GM23338 (cell line): ENCODE measurements around the gene MGAT3. TPM values are rescaled to one million over a fixed set of nuclear protein-coding genes. Genes with fewer than 3 reads are reported as not detected.

Experiments used
- ATAC-seq: fragments of 200-7000 bp; cut with Tn5 transposase; 3 replicates; pipeline ENCODE4 v1.9.1; 2020
- DNase-seq: peaks from one replicate; pipeline ENCODE4 v3.0.0-alpha.2; 2015; ENCODE audit warnings: low spot score
- H2AFZ ChIP-seq: fragments of 200-600 bp; sonication (generic); 2 replicates; pipeline ENCODE4 v1.8.0; 2016; ENCODE audit warnings: antibody characterized with exemption, mild to moderate bottlenecking, moderate library complexity
- H3F3A ChIP-seq: fragments of 200-600 bp; sonication (generic); replicated peaks from 2 replicates; pipeline ENCODE4 v1.8.0; 2017; ENCODE audit warnings: antibody characterized with exemption, mixed run types, low read depth
- H3K27ac ChIP-seq: fragments of 200-600 bp; sonication (generic); 2 replicates; pipeline ENCODE4 v1.6.1; 2016; ENCODE audit warnings: low read depth
- H3K27me3 ChIP-seq: fragments of 200-600 bp; sonication (generic); 2 replicates; pipeline ENCODE4 v1.8.0; 2016; ENCODE audit warnings: mild to moderate bottlenecking, mixed run types, moderate library complexity; ENCODE audit not compliant: insufficient read depth
- H3K36me3 ChIP-seq: fragments of 200-600 bp; sonication (generic); 2 replicates; pipeline ENCODE4 v1.8.0; 2016; ENCODE audit warnings: mild to moderate bottlenecking; ENCODE audit not compliant: insufficient read depth
- H3K4me1 ChIP-seq: fragments of 200-600 bp; sonication (generic); 2 replicates; pipeline ENCODE4 v1.8.0; 2016; ENCODE audit warnings: mild to moderate bottlenecking, moderate library complexity; ENCODE audit not compliant: insufficient read depth
- H3K4me2 ChIP-seq: fragments of 200-600 bp; sonication (generic); 2 replicates; pipeline ENCODE4 v1.7.1; 2017; ENCODE audit warnings: mixed run types
- H3K4me3 ChIP-seq: fragments of 200-600 bp; sonication (generic); 2 replicates; pipeline ENCODE4 v1.6.1; 2016; ENCODE audit warnings: mixed run types
- H3K79me2 ChIP-seq: fragments of 200-600 bp; sonication (generic); replicated peaks from 2 replicates; pipeline ENCODE4 v1.8.0; 2017; ENCODE audit warnings: mild to moderate bottlenecking; ENCODE audit not compliant: insufficient read depth
- H3K9me2 ChIP-seq: fragments of 200-600 bp; sonication (generic); 2 replicates; pipeline ENCODE4 v1.8.0; 2017; ENCODE audit not compliant: insufficient read depth
- H4K20me1 ChIP-seq: fragments of 200-600 bp; sonication (generic); replicated peaks from 2 replicates; pipeline ENCODE4 v1.8.0; 2017; ENCODE audit warnings: mild to moderate bottlenecking; ENCODE audit not compliant: insufficient read depth
- H3K27ac Mint-ChIP-seq: 2 replicates; pipeline ENCODE4 v1.8.0; 2020; ENCODE audit warnings: inconsistent platforms, mild to moderate bottlenecking, moderate library complexity, mixed read lengths
- H3K27me3 Mint-ChIP-seq: 3 replicates; pipeline ENCODE4 v1.8.0; 2022; ENCODE audit warnings: low read depth, mild to moderate bottlenecking, moderate library complexity, mixed read lengths, inconsistent platforms; ENCODE audit not compliant: insufficient read depth, poor library complexity
- H3K36me3 Mint-ChIP-seq: 3 replicates; pipeline ENCODE4 v1.8.0; 2021; ENCODE audit warnings: low read depth, mild to moderate bottlenecking, inconsistent platforms, moderate library complexity, mixed read lengths
- H3K4me1 Mint-ChIP-seq: 3 replicates; pipeline ENCODE4 v1.8.0; 2020; ENCODE audit warnings: mild to moderate bottlenecking, inconsistent platforms, mixed read lengths
- H3K4me3 Mint-ChIP-seq: 3 replicates; pipeline ENCODE4 v1.8.0; 2021; ENCODE audit warnings: moderate library complexity, mild to moderate bottlenecking, inconsistent platforms, mixed read lengths
- H3K9me3 Mint-ChIP-seq: 3 replicates; pipeline ENCODE4 v1.8.0; 2020; ENCODE audit warnings: moderate library complexity, mild to moderate bottlenecking, inconsistent platforms, mixed read lengths
- CREB1 ChIP-seq: fragments of 250-450 bp; sonication (Bioruptor Pico); IDR thresholded peaks from 2 replicates; pipeline ENCODE4 v1.5.0; 2020; ENCODE audit warnings: low read depth, mild to moderate bottlenecking, moderate library complexity
- EZH2 ChIP-seq: fragments of 200-600 bp; sonication (generic); IDR thresholded peaks from one replicate; pipeline ENCODE4 v1.8.0; 2017; ENCODE audit warnings: antibody characterized with exemption, mild to moderate bottlenecking, low read depth; ENCODE audit not compliant: unreplicated experiment
- EZH2phosphoT487 ChIP-seq: fragments of 200-600 bp; sonication (generic); IDR thresholded peaks from one replicate; pipeline ENCODE4 v1.8.1; 2018; ENCODE audit warnings: antibody characterized with exemption; ENCODE audit not compliant: unreplicated experiment
- JUNB ChIP-seq: IDR thresholded peaks from one replicate; pipeline ENCODE4 v1.6.1; 2016; ENCODE audit warnings: antibody characterized with exemption; ENCODE audit not compliant: unreplicated experiment
- NANOG ChIP-seq: IDR thresholded peaks from 2 replicates; pipeline ENCODE4 v1.6.1; 2016; ENCODE audit warnings: antibody characterized with exemption, borderline replicate concordance
- POLR2AphosphoS5 ChIP-seq: IDR thresholded peaks from 2 replicates; pipeline ENCODE4 v1.6.1; 2016; ENCODE audit warnings: antibody characterized with exemption, low read depth
- STAT1 ChIP-seq: IDR thresholded peaks from one replicate; pipeline ENCODE4 v1.6.1; 2016; ENCODE audit warnings: antibody characterized with exemption; ENCODE audit not compliant: unreplicated experiment
- ZNF114 ChIP-seq: fragments of 250-450 bp; sonication (Bioruptor Pico); IDR thresholded peaks from 2 replicates; pipeline ENCODE4 v1.5.0; 2020; ENCODE audit warnings: mild to moderate bottlenecking, moderate library complexity
- ZNF331 ChIP-seq: fragments of 250-450 bp; sonication (Bioruptor Pico); IDR thresholded peaks from 2 replicates; pipeline ENCODE4 v1.5.0; 2020; ENCODE audit warnings: low read depth, mild to moderate bottlenecking, moderate library complexity
- polyA plus RNA-seq: library from polyadenylated mRNA; unstranded; fragments of >200 nt; fragmentation: Nextera tagmentation; extraction: Ambion mirVana; gene quantifications from 2 replicates; pipeline ENCODE4 v1.2.1, GENCODE V29; 2016
- total RNA-seq: library from RNA; depleted of rRNA; stranded (reverse); fragments of >200 nt; shearing (Covaris generic); gene quantifications from 2 replicates; pipeline ENCODE4 v1.2.3, GENCODE V29; 2014
- TF ChIP-seq, protein P1 (sequence below): fragments of 250-450 bp; sonication (Bioruptor Pico); IDR thresholded peaks from 2 replicates; pipeline ENCODE4 v1.5.0; 2020; ENCODE audit warnings: mild to moderate bottlenecking, moderate library complexity
- TF ChIP-seq, protein P2 (sequence below): IDR thresholded peaks from one replicate; pipeline ENCODE4 v1.6.1; 2018; ENCODE audit warnings: antibody characterized with exemption; ENCODE audit not compliant: unreplicated experiment
- TF ChIP-seq, protein P3 (sequence below), 2 experiments: fragments of 200-600 bp in 1 of 2; sonication (generic) in 1 of 2; conservative IDR thresholded peaks; 2 replicates each; pipeline versions ENCODE4 v1.5.1 to v1.6.1; 2016 to 2017; ENCODE audit warnings: antibody characterized with exemption in 2 of 2, low read depth in 2 of 2, mild to moderate bottlenecking in 2 of 2, moderate library complexity in 1 of 2
- TF ChIP-seq, protein P4 (sequence below): IDR thresholded peaks from 2 replicates; pipeline ENCODE4 v1.6.1; 2016; ENCODE audit warnings: antibody characterized with exemption

Gene MGAT3
- total and polyA plus RNA-seq, 2 experiments from 2014 or later, result 1.7 to 10.2 TPM

DNA sequence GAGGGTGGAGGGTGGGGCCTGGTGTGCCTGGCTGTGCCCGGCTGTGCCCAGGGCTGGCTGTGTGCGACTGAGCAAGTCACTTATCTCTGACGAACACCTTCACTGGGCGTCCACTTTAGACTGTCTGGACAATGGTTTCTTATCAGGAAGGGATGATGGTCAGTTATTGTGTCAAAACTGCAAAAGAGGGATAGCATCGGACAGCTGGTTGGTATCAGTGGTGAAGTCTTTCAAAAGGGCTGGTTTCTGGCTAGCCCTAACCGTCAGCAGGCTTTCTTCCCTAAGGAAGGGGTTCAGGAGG, 4.1 kb upstream of the MGAT3 start:
- ATAC-seq (no peak), DNase-seq (no peak)
- no peak overlapping the region for H3K4me2 ChIP-seq
- no peak overlapping the region for H3K27ac ChIP-seq
- Mint-ChIP-seq H3K9me3 (no peaks in the 10 kb centered on the region; the same call in 2 of the 3 replicates), H3K4me3 (no peak overlapping the region), H3K27me3 (peaks cover 38% of the 10 kb centered on the region), H3K4me1 (peaks cover 34% of the 10 kb centered on the region), H3K36me3 (peaks cover 3% of the 10 kb centered on the region; the same call in 1 of the 3 replicates), H3K27ac (no peak overlapping the region)
- H3K79me2 ChIP-seq, result no peaks in the 10 kb centered on the region
- H2AFZ ChIP-seq, result no peak overlapping the region
- no peaks in the 10 kb centered on the region for H3K36me3 ChIP-seq
- peaks cover 17% of the 10 kb centered on the region for H3K27me3 ChIP-seq
- H3K4me3 ChIP-seq, result no peak overlapping the region
- no peaks in the 10 kb centered on the region for H4K20me1 ChIP-seq
- peaks cover 15% of the 10 kb centered on the region for H3K4me1 ChIP-seq
- TF ChIP-seq, protein P1, sequence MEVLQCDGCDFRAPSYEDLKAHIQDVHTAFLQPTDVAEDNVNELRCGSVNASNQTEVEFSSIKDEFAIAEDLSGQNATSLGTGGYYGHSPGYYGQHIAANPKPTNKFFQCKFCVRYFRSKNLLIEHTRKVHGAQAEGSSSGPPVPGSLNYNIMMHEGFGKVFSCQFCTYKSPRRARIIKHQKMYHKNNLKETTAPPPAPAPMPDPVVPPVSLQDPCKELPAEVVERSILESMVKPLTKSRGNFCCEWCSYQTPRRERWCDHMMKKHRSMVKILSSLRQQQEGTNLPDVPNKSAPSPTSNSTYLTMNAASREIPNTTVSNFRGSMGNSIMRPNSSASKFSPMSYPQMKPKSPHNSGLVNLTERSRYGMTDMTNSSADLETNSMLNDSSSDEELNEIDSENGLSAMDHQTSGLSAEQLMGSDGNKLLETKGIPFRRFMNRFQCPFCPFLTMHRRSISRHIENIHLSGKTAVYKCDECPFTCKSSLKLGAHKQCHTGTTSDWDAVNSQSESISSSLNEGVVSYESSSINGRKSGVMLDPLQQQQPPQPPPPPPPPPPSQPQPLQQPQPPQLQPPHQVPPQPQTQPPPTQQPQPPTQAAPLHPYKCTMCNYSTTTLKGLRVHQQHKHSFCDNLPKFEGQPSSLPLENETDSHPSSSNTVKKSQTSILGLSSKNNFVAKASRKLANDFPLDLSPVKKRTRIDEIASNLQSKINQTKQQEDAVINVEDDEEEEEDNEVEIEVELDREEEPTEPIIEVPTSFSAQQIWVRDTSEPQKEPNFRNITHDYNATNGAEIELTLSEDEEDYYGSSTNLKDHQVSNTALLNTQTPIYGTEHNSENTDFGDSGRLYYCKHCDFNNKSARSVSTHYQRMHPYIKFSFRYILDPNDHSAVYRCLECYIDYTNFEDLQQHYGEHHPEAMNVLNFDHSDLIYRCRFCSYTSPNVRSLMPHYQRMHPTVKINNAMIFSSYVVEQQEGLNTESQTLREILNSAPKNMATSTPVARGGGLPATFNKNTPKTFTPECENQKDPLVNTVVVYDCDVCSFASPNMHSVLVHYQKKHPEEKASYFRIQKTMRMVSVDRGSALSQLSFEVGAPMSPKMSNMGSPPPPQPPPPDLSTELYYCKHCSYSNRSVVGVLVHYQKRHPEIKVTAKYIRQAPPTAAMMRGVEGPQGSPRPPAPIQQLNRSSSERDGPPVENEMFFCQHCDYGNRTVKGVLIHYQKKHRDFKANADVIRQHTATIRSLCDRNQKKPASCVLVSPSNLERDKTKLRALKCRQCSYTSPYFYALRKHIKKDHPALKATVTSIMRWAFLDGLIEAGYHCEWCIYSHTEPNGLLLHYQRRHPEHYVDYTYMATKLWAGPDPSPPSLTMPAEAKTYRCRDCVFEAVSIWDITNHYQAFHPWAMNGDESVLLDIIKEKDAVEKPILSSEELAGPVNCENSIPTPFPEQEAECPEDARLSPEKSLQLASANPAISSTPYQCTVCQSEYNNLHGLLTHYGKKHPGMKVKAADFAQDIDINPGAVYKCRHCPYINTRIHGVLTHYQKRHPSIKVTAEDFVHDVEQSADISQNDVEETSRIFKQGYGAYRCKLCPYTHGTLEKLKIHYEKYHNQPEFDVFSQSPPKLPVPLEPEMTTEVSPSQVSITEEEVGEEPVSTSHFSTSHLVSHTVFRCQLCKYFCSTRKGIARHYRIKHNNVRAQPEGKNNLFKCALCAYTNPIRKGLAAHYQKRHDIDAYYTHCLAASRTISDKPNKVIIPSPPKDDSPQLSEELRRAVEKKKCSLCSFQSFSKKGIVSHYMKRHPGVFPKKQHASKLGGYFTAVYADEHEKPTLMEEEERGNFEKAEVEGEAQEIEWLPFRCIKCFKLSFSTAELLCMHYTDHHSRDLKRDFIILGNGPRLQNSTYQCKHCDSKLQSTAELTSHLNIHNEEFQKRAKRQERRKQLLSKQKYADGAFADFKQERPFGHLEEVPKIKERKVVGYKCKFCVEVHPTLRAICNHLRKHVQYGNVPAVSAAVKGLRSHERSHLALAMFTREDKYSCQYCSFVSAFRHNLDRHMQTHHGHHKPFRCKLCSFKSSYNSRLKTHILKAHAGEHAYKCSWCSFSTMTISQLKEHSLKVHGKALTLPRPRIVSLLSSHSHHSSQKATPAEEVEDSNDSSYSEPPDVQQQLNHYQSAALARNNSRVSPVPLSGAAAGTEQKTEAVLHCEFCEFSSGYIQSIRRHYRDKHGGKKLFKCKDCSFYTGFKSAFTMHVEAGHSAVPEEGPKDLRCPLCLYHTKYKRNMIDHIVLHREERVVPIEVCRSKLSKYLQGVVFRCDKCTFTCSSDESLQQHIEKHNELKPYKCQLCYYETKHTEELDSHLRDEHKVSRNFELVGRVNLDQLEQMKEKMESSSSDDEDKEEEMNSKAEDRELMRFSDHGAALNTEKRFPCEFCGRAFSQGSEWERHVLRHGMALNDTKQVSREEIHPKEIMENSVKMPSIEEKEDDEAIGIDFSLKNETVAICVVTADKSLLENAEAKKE (CRISPR knock-in tag), result no peak
- TF ChIP-seq CREB1 (no peak), POLR2AphosphoS5 (no peak), EZH2phosphoT487 (no peak), NANOG (no peak), STAT1 (no peak), ZNF114 (CRISPR knock-in tag) (no peak), EZH2 (no peak), JUNB (no peak), ZNF331 (CRISPR knock-in tag) (no peak)
- TF ChIP-seq, protein P2, sequence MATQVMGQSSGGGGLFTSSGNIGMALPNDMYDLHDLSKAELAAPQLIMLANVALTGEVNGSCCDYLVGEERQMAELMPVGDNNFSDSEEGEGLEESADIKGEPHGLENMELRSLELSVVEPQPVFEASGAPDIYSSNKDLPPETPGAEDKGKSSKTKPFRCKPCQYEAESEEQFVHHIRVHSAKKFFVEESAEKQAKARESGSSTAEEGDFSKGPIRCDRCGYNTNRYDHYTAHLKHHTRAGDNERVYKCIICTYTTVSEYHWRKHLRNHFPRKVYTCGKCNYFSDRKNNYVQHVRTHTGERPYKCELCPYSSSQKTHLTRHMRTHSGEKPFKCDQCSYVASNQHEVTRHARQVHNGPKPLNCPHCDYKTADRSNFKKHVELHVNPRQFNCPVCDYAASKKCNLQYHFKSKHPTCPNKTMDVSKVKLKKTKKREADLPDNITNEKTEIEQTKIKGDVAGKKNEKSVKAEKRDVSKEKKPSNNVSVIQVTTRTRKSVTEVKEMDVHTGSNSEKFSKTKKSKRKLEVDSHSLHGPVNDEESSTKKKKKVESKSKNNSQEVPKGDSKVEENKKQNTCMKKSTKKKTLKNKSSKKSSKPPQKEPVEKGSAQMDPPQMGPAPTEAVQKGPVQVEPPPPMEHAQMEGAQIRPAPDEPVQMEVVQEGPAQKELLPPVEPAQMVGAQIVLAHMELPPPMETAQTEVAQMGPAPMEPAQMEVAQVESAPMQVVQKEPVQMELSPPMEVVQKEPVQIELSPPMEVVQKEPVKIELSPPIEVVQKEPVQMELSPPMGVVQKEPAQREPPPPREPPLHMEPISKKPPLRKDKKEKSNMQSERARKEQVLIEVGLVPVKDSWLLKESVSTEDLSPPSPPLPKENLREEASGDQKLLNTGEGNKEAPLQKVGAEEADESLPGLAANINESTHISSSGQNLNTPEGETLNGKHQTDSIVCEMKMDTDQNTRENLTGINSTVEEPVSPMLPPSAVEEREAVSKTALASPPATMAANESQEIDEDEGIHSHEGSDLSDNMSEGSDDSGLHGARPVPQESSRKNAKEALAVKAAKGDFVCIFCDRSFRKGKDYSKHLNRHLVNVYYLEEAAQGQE, result no peak
- TF ChIP-seq, protein P3, sequence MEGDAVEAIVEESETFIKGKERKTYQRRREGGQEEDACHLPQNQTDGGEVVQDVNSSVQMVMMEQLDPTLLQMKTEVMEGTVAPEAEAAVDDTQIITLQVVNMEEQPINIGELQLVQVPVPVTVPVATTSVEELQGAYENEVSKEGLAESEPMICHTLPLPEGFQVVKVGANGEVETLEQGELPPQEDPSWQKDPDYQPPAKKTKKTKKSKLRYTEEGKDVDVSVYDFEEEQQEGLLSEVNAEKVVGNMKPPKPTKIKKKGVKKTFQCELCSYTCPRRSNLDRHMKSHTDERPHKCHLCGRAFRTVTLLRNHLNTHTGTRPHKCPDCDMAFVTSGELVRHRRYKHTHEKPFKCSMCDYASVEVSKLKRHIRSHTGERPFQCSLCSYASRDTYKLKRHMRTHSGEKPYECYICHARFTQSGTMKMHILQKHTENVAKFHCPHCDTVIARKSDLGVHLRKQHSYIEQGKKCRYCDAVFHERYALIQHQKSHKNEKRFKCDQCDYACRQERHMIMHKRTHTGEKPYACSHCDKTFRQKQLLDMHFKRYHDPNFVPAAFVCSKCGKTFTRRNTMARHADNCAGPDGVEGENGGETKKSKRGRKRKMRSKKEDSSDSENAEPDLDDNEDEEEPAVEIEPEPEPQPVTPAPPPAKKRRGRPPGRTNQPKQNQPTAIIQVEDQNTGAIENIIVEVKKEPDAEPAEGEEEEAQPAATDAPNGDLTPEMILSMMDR (conservative IDR thresholded peaks at IDR 0.05; ENCODE audit: low read depth in 2 of 2), result no peak
- TF ChIP-seq, protein P4, sequence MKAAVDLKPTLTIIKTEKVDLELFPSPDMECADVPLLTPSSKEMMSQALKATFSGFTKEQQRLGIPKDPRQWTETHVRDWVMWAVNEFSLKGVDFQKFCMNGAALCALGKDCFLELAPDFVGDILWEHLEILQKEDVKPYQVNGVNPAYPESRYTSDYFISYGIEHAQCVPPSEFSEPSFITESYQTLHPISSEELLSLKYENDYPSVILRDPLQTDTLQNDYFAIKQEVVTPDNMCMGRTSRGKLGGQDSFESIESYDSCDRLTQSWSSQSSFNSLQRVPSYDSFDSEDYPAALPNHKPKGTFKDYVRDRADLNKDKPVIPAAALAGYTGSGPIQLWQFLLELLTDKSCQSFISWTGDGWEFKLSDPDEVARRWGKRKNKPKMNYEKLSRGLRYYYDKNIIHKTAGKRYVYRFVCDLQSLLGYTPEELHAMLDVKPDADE, result no peak
- no peaks in the 10 kb centered on the region for H3K9me2 ChIP-seq
- peaks cover 11% of the 10 kb centered on the region; the same call in 1 of the 2 replicates for H3F3A ChIP-seq
